Measurements from ENCODE around the gene SPINK4. TPM values are rescaled to one million over a fixed set of nuclear protein-coding genes. Genes with fewer than 3 reads are reported as not detected.
A peak's percentile ranks its signal among the peaks of the same experiment; 100 is the strongest.

The SPINK4 gene, protein sequence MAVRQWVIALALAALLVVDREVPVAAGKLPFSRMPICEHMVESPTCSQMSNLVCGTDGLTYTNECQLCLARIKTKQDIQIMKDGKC
- not detected for total RNA-seq

DNA sequence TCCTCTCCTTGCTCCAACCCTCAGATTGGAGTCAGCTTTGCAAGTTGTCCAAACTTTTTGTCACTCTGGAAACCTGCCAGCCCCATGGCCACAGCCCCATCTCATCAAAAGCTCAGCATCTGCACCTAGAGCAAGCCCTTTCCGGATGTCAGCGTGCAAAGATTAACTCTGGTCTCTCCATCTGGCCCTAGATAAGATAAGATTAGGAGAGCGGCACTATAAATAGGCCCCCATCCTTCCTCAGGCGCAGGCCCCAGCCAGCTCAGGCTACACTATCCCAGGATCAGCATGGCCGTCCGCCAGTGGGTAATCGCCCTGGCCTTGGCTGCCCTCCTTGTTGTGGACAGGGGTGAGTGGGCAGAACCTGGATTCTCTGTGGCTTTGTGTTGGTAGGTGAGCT is at the start of gene SPINK4:
TSS of gene SPINK4 (plus strand) at position 247 of the 400 bp plus-strand sequence. CDS start at position 289, 42 bp downstream.
- DNase-seq = no peak

DNA sequence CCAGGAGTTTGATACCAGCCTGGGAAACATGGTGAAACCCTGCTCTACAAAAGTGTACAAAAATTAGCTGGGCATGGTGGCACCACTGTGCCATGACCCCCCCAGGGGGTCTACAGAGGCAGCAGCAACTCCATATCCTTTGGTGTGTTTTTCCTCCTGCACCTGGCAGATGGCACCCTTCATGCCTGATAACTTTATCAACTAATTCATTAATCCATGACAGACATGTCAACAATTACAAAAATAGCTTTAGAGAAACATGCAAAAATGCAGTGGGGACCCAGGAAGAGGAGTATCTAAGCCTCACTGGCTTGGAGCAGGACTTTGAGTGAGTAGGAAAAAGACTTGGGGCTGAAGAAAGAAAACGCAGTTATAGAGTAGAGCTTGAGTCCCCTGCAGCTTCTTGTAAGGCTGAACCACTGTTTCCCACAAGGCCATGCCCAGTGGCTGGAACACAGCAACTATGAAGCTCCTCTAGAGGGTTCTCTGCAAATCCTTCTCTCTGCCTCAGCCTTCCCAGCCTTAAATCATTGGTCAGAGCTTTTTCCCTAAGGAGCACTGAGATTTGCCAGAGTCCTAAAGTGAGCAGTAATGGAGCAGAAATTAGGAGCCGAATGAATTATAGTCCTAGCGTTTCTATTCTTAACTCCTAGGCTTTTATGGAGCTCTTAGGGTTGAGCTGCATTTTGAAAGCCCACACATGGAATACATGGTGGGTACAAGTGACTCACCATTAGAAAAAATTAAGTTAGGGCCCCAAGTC is 47.3 kb upstream of the SPINK4 start:
- DNase-seq = no peak

DNA sequence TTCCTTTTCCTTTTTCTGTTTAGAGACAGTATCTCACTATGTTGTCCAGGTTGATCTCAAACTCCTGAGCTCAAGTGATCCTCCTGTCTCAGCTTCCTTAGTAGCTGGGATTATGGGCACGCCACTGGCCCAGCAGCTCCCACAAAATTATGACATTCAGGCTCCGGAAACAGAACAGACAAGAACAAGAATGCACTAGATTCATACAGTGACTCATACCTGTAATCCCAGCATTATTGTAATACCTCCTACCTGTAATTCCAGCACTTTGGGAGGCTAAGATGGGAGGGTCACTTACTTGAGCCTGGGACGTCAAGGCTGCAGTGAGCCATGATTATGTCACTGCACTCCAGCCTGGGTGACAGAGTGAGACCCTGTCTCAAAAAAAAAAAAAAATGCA is 46.1 kb upstream of the SPINK4 start:
- DNase-seq = no peak

DNA sequence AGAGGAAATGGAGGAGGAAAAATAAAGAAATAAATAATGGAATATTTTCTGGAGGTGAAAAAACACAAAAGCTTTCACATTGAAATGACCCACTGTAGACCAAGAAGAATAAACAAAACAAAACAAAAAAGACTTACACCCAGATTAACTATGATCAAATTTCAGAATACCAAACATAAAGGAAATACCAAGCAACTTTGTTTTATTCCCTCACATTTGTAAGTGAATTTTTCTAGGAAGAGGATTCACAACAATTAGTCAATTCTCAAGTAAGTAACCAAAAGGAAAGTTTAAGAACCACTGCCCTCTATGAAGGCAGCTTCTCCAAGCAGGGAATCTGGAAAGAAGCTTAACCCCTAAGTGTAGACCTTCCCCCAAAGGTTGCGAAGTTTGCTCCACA is 43.2 kb upstream of the SPINK4 start:
- no peak for DNase-seq

DNA sequence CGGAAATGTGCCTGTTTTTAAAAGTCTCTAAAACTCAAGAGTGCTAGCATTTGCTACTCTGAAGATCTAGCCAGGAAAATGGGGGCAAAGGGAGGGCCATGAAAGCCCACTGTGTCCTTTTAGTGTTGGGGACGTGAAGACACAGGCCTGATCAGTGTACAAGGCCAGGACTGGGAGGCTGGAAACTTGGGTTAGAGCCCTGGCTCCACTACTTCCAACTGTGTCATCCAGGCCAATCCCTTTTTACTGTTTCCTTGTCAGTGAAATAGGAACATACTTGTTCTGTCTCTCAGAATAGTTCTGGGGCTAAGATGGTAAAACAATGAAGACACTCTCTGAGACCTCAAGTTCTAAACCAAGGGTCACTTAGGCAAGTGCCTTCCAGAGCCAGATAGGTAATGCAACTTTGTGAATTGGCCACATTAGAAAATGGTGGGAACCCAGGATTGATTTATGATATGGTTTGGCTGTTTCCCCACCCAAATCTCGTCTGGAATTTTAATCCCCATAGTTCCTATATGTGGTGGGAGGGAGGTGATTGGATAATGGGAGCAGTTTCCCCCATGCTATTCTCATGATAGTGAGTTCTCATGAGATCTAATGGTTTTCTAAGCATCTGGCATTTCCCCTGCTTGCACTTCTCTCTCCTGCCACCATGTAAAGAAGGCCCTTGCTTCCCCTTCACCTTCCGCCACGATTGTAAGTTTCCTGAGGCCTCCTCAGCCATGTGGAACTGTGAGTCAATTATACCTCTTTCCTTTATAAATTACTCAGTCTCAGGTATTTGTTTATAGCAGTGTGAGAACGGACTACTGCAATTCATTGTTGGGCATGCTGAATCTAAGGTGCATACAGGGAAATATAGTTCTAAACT is 42.5 kb upstream of the SPINK4 start:
- no peak for DNase-seq

DNA sequence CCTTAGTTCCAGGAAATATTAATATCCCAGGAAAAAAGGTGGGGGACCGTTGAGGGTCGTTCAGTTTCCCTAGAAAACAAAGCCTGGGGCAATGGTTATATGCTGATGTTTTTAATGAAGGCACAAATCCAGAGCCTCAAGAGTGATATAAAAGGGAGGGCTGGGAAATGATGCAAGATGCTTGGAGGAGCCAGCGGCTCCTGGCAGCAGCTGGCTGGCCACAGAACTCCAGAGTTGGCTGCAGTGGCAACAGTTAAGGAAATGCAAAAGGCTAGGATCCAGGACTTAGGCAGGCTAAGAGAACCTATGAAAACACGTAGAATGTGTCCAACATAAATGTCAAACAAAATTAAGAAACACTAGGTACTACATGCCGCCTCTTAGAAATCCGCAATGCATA is 41.8 kb upstream of the SPINK4 start:
- no peak for DNase-seq

DNA sequence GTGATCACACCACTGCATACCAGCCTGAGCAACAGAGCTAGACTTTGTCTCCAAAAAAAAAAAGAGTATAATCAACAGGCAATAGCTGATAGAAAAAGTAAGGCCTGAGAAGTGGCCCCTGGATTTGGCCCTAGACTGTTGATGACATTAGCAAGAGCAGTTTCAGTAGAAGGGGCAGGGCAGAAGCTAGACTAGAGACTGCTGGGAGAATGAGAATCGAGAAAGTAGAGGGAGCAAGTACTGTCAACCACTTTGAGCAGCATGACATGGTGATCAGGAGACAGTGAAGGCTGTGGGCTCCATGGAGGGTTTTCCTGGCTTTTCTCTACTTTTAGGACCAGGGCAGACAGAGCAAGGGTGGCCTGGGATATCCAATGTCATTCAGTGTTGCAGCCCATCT is 37.9 kb upstream of the SPINK4 start:
- DNase-seq = no peak

DNA sequence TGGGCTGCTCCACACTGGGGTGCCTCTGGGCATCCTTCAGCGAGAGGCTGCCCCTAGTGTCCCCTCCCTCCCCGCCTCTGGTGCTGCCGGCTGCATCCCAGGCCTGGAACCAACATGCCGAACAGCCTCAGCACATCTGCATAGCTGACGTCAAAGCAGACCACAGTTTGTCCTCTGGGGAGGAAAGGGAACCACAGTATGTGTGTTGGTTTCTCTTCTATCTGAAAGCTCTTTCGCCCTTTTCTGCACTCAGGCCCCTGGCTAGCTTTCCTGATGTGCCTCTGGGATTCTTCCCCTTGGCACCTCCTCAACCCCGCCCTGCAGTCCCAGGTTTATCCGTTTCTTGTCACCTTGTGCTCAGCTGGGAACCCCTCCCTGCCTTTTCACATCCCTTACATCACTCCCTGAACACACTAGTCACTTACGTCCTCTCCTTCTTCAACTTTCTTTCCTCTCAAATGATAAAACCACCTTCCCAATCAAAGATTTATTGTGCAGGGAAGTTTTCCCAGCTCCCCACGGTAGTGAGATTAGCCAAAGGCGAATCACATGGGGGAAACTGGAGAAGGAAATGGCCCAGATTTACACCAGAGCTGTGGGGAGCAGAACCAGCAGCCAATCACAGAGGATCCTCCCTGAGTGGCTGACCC is 37.3 kb upstream of the SPINK4 start:
- no peak for DNase-seq

DNA sequence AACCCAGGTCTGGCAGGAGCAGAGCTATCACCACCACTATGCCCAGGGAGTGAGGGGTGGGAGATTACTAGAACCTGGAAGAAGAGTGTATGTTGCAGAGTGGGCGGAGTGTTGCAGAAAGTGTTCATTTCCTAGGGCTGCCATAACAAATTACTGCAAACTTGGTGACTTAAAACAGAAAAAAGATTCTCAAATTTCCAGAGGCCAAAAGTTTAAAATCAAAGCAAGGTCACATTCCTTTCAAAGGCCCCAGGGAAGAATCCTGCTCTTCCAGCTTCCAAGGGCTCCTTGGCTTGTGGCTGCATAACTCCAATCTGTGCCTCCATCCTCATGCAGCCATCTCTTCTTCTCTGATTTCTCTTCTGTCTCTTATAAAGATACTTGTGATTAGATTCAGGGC is 30.6 kb upstream of the SPINK4 start:
- DNase-seq = no peak

DNA sequence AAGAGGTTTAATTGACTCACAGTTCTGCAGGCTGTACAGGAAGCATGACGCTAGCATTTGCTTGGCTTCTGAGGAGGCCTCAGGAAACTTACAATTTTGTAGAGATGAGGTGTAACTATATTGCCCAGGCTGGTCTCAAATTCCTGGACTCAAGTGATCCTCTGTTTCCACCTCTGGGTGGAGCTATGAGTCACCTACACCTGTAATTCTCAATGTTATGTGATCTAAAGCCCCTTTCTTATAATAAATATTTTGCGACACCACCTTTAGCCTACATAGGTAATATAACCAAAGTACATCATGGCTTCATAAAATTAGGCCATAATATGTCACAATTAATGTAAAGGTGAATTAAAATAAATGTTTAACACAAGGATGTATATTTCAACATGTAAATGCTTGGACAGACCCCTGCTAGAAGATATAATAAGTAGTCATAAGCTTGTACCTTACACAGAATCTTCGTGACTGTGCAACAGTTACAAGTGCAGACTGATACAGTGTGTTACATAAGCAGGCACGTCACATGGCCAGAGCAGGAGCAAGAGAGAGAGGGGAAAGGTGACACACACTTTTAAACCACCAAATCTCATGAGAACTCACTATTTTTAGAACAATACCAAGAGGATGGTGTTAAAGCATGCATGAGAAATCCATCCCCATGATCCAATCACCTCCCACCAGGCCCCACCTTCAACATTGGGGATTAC is 29.8 kb upstream of the SPINK4 start:
- DNase-seq = no peak

DNA sequence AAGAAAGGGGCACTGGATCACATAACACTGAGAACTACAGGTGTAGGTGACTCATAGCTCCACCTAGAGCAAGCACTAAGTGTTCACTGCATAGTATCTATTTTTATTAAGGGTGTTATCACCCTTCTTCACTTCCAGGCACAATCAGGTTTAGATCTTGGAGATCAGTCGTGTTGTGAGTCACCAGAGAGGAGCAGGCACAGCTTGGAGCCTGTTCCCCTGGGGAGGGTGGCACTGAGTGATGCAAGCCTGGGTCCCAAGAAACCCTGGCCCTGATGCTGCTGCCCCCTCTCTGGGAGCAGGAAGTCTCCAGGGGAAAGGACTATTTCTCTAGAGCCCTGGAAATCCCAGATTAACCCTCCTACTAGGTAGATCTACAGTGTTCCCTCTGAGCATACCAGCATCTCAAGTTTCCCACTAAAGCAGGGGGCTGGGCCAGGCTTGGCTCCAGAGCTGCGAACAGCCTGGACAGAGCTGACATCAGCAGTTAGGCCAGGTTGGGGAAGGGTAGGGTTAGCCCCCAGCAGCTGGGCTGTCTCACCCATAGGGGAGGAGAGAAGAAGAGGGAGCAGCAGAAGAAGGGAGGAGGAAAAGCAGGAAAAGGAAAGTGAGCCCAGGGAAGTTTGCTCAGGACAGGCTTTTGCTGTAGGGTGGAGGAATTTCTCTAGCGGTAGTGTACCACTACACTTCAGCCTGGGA is 28.1 kb upstream of the SPINK4 start:
- no peak for DNase-seq

DNA sequence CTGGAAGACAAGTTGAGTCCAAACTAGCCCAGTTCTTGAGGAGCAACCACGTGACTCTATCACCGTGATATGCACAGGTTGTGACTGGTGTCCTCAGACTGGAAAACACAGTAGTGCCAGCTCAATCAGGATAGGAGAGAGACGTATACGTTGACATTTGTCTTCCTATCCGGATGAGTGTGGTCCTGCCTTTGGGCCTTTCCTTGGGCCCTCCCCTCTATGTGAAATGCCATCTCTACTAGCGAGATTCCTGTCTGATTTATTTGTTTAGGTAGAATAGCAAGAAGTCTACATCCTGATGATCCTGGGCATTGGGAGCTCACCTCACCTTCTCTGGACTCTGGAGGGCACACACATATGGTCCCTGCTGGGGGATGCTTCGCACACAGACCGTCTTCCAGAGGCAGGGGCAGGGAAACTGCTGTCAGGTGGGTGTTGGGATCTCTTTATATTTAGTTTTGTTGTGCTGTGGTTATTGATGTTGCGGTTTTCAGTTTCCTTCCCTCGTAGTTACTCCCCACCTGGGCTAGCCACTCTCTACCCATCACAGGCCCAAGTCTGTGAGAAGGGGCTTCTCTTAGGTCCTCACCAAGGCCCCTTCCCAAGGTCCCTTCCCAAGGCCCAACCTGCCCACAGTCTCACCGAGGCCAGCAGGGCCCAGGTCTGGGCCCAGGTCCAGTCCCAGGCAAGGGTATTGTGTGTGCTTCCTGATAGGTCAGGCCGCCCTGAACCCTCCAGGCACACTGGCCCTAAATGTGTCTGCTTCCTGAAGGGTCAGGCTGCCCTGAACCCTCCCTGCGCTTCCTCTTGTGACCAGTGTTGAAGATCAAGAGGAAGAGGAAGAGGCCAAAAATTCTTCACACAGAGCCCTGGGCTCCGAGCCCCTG is 19.0 kb upstream of the SPINK4 start:
- no peak for DNase-seq

DNA sequence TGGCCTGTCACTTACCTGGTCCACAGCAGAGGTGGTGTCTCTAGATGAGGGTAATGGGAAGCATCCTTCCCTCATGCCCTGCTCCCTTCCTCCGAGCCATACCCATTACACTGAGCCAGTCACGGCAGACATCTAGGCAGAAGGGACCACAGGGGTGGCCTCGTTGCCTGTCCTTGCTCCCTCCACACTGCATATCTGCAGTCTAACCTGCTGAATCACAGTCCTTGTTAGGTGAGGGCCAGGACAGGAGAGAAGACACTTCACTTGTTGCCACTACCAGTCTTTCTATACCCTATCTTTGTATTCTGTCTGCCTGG is 18.4 kb upstream of the SPINK4 start:
- DNase-seq = no peak

DNA sequence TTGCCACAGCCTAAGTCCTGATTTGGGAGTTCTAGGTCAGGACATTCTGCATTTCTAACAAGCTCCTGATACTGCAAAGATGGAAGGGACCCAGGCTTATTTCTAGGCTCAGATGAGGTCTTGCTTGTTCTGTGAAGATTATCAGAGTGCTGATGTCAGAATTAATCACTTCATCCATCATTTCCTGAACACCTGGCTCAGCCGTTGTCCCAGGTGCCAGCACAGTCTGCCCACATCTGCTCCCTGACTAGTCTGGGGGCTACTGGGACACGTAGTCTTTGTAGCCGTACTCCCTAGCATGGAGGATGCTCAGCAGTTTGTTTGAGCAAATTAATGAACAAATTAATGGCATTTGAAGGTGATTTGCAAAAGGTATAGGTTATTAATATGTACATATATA is 17.9 kb upstream of the SPINK4 start:
- no peak for DNase-seq

DNA sequence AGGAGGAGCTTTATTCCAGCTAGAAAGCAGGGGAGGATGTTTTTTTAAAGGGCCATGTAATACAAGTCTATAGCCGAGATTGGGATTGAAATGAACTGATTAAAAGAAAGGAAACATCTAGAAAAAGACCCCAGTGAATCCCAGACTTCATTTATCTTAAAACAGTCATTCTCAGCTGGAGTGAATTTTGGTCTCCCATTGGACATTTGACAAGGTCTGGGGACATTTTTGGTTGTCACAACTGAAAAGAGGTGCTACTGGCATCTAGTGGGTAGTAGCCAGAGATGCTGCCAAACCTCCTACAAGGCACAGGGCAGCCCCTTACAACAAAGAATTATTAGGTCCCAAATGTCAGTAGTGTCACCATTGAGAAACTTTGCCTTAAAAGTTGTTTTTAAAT is 16.3 kb upstream of the SPINK4 start:
- no peak for DNase-seq

DNA sequence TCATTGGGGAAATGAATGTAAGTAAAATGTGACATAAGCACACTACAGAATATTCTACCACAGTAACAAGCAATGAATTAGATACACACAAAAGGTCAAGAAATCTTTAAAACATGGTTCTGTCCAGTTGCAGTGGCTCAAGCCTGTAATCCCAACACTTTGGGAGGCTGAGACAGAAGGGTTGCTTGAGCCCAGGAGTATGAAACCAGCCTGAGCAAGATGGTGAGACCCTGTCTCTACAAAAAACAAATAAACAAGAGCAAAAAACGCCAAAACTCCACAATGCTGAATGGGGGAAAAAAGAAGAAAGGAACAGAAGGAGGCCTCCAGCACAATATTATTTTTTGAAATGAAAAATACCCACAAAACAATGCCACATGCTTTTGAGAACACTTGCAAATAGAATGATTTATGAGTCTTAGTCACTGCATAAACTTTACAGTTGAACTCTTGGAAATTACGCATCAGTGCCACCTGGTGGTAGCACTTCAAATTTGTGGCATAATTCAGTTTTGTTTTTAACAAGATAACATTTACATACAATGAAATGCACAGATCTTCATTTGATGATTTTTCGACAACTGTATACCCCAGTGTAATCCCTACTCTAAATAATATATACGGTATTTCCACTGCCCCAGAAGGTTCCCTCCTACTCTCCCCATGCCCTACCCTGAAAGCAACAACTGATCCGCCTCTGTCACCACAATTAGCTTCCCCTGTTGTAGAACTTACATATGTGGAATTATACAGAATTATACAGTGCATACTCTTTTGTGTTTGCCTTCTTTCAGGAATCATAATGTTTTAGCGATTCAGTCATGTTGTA is 14.4 kb upstream of the SPINK4 start:
- DNase-seq = peak; percentile 65

DNA sequence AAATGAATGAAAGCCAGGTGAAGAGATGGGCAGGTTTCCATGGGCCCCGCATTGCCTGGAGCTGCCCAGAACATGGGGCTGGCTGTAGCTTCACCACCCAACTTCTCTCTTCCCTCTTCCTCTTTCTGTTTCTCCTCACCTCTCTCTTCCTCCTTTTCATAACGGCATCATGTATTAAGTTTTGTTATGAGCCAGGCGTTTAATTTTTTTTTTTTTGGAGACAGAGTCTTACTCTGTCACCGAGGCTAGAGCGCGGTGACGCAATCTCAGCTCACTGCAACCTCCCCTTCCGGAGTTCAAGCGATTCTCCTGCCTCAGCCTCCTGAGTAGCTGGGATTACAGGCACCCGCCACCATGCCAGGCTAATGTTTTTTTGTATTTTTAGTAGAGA is 13.0 kb upstream of the SPINK4 start:
- no peak for DNase-seq

DNA sequence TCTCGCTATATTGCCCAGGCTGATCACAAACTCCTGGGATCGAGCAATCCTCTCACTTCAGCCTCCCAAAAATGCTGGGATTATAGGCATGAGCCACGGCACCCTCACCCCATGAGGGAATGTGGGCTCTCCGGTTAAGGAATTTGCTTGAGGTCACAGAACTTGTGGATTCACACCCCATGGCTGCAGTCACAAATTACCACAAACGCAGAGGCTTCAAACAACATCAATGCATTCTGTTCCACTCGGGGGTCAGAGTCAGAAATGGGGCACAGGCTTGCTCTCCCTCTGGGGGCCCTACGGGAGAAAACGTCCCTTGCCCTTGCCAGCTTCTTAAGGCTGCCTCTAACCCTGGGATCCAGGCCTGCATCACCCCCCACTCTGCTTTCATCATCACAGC is 12.2 kb upstream of the SPINK4 start:
- DNase-seq = no peak

DNA sequence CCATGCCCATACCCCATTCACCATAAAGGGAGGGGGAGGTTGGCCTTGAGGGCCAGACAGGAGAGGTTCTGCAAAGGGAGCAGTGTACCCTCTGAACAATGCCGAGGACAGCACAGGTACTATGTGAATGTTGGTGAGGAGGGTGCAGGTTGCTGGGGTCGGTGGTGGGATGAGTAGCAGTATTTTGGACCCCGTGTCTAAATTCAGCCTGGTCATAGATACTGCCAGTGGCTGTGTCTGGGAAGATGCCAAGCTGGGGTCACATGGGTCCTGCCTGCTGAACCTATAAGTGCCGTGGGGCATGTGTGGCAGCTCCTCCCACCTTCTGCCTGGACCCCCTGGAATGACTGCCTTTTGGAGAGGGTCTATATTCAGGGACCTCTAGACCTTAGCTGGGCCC is 11.4 kb upstream of the SPINK4 start:
- no peak for DNase-seq

DNA sequence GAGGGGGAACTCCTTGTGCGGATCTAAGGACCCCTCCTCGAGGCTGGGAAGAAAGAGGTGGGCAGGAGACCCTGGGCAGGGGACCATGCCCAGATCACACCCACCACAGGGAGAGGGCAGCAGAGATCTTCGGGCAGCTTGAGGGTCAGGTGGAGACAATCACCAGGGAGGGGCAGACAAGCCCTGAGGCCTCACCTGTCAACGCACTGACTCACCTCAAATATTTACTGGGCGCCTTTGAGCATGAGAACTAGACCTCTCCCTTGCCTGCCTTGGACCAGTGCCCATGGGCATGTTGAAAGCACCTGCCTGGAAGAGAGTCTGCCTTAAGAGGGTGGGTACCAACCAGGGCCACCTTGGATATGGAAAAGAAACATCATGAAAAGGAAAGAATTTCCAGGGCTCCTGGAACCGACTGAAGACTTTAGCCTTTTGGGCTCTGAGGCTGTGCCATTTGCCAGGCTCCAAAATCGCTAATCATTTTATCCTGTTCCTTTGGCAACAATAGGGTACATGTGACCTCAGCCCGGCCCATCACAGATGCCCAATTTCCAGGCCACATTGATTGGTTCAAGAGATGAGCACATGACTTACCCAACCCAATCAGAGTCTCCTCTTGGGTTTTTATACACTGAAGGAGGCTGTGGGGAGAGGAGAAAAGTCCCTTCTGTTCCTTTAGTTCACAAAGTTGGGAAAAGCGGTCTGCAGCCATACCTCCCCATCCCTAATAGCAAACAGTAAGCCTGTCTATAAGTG is 10.4 kb upstream of the SPINK4 start:
- no peak for DNase-seq

Measured in effector CD4-positive, alpha-beta T cell (primary cell).